A549 (cell line): ENCODE measurements around the gene ZNF398. TPM values are rescaled to one million over a fixed set of nuclear protein-coding genes. Genes with fewer than 3 reads are reported as not detected.

Experiments
- ATAC-seq, 2 experiments: fragments of 200-7000 bp in 1 of 2; fragments of >200 bp in 1 of 2; cut with Nextera tagmentation in 1 of 2; cut with Tn5 transposase in 1 of 2; 3 replicates each; pipeline versions ENCODE4 v1.8.0 to v1.9.1; 2018 to 2020; ENCODE audit warnings: mild to moderate bottlenecking in 1 of 2, moderate library complexity in 1 of 2
- CTCF ChIA-PET: fragments of 300-600 bp; sonication (Branson Sonifier 250); formaldehyde crosslinking; extraction: SDS; loops from one replicate; lab custom pipeline; 2021; ENCODE audit warnings: antibody characterized with exemption, inconsistent platforms; lab: Yijun Ruan, JAX
- POLR2A ChIA-PET: fragments of 350-600 bp; formaldehyde crosslinking; extraction: SDS; loops from one replicate; lab custom pipeline; 2021; ENCODE audit warnings: antibody characterized with exemption, inconsistent platforms; lab: Yijun Ruan, JAX
- DNase-seq, 2 experiments: peaks; one replicate each; pipeline versions ENCODE4 v3.0.0 to v3.0.0-alpha.2; 2011 to 2016; ENCODE audit warnings: low read depth in 1 of 2, low spot score in 1 of 2
- FAIRE-seq: peaks from 2 replicates; lab custom pipeline; 2011; peaks lifted over from hg19 to GRCh38; lab: Jason Lieb, UNC
- H3K27ac ChIP-seq, 2 experiments: fragments of >200 bp; sonication (Bioruptor Twin); formaldehyde crosslinking; 3 replicates each; pipeline ENCODE4 v1.5.1; 2016 to 2017
- H3K4me1 ChIP-seq: fragments of >200 bp; sonication (Bioruptor Twin); formaldehyde crosslinking; 3 replicates; pipeline ENCODE4 v1.6.1; 2016
- H3K4me2 ChIP-seq: fragments of >200 bp; sonication (Bioruptor Twin); formaldehyde crosslinking; 3 replicates; pipeline ENCODE4 v1.6.1; 2016
- H3K4me3 ChIP-seq: fragments of >200 bp; sonication (Bioruptor Twin); formaldehyde crosslinking; 3 replicates; pipeline ENCODE4 v1.5.1; 2016
- H3K9me3 ChIP-seq: fragments of >200 bp; sonication (Bioruptor Twin); formaldehyde crosslinking; 3 replicates; pipeline ENCODE4 v1.6.1; 2016
- BCL3 ChIP-seq: fragments of >200 bp; sonication (Bioruptor Twin); formaldehyde crosslinking; IDR thresholded peaks from 3 replicates; pipeline ENCODE4 v1.6.1; 2016
- BHLHE40 ChIP-seq: IDR thresholded peaks from 2 replicates; pipeline ENCODE4 v1.6.1; 2012; ENCODE audit warnings: low read depth, low read length, inconsistent platforms
- CBX2 ChIP-seq: fragments of 200-600 bp; sonication (generic); IDR thresholded peaks from 2 replicates; pipeline ENCODE4 v1.6.1; 2016; ENCODE audit warnings: low read depth, mild to moderate bottlenecking, borderline replicate concordance
- CHD4 ChIP-seq: fragments of 200-600 bp; sonication (generic); IDR thresholded peaks from 2 replicates; pipeline ENCODE4 v1.6.1; 2016; ENCODE audit warnings: antibody characterized with exemption, mild to moderate bottlenecking, borderline replicate concordance
- EHMT2 ChIP-seq: fragments of 200-600 bp; sonication (generic); IDR thresholded peaks from 2 replicates; pipeline ENCODE4 v1.6.1; 2016; ENCODE audit warnings: antibody characterized with exemption, low read depth, mild to moderate bottlenecking, moderate library complexity
- ESRRA ChIP-seq: fragments of 150-350 bp; IDR thresholded peaks from 2 replicates; pipeline ENCODE4 v1.6.1; 2014; ENCODE audit warnings: mild to moderate bottlenecking, low read length, borderline replicate concordance
- GATA3 ChIP-seq: IDR thresholded peaks from 2 replicates; pipeline ENCODE4 v1.6.1; 2012; ENCODE audit warnings: borderline replicate concordance
- HES2 ChIP-seq: fragments of >200 bp; sonication (Bioruptor Twin); formaldehyde crosslinking; IDR thresholded peaks from 2 replicates; pipeline ENCODE4 v1.6.1; 2016
- MAFK ChIP-seq: fragments of 450-650 bp; IDR thresholded peaks from 2 replicates; pipeline ENCODE4 v1.6.1; 2014; ENCODE audit not compliant: partially characterized antibody
- MAZ ChIP-seq: fragments of 150-350 bp; IDR thresholded peaks from 2 replicates; pipeline ENCODE4 v1.6.1; 2014; ENCODE audit warnings: antibody characterized with exemption, low read depth, low read length, borderline replicate concordance
- MYC ChIP-seq: IDR thresholded peaks from 2 replicates; pipeline ENCODE4 v1.6.1; 2012; ENCODE audit warnings: mild to moderate bottlenecking, inconsistent platforms, low read length, improper control_type of control experiment, borderline replicate concordance
- POLR2AphosphoS2 ChIP-seq: conservative IDR thresholded peaks from 2 replicates; pipeline ENCODE4 v1.6.1; 2012; ENCODE audit warnings: low read length, improper control_type of control experiment, inconsistent platforms
- REST ChIP-seq: fragments of 200-600 bp; sonication (generic); IDR thresholded peaks from 2 replicates; pipeline ENCODE4 v1.6.1; 2016; ENCODE audit warnings: antibody characterized with exemption, mild to moderate bottlenecking, moderate library complexity
- RNF2 ChIP-seq: fragments of 200-600 bp; sonication (generic); IDR thresholded peaks from 2 replicates; pipeline ENCODE4 v1.6.1; 2016; ENCODE audit warnings: low read depth, mild to moderate bottlenecking, antibody characterized with exemption, moderate library complexity, borderline replicate concordance
- ZSCAN20 ChIP-seq: fragments of 250-450 bp; sonication (Bioruptor Pico); IDR thresholded peaks from 2 replicates; pipeline ENCODE4 v1.8.0; 2022; ENCODE audit warnings: mild to moderate bottlenecking, moderate library complexity
- WGBS: methylation state at CpG from one replicate; pipeline ENCODE4 v1.1.6; 2017; ENCODE audit errors: missing lambda C conversion rate; 5-methylcytosine and 5-hydroxymethylcytosine counted together
- polyA plus RNA-seq, 4 experiments: library from polyadenylated mRNA; depleted of rRNA in 3 of 4; stranded (reverse); fragments of >200 nt; fragmentation: RNase III in 1 of 4; extraction: RNeasy Plus Mini Kit Qiagen cat#74134 plus additional on column Dnase treatment in 1 of 4; gene quantifications; 2 replicates in 3 of 4; 3 replicates in 1 of 4; pipeline ENCODE4 v1.2.3, GENCODE V29; 2011 to 2017
- TF ChIP-seq, protein P1 (sequence below): fragments of >200 bp; sonication (Bioruptor Twin); formaldehyde crosslinking; IDR thresholded peaks from 3 replicates; pipeline ENCODE4 v1.5.1; 2016
- TF ChIP-seq, protein P2 (sequence below): fragments of 150-350 bp; IDR thresholded peaks from 2 replicates; pipeline ENCODE4 v1.6.1; 2014; ENCODE audit warnings: low read depth, mild to moderate bottlenecking, low read length

ZNF398 gene
- polyA plus RNA-seq, 2 of the 4 experiments (the other 2 are of a cell fraction), result 6.6 to 8.1 TPM

DNA sequence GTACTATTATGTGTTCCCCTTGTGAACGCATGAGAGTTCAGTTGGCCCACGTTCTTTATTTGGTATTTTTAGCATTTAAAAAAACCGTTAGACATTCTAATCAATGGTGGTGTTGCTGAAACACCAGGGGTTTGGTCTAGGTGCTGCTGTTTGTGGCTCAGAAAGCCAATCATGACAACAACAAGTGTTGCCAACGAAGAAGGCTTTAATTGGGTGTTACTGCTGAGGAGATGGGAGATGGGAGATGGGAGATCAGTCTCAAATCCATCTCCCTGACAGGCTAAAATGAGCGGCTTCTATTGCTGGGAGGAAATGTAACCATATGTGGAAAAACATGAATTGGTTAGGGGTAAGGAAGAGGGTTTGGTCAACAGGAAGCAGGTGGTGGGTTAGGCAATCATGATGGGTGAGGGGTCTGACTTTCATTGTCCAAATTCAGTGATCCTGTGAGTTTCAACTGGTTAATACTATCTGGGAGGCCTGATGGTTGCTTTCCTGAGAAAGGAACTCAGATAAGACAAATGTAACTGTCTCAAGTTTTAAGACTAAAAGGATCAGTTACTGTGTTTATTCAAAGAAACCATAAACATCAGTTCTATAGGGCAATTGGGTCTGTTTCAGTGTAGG, 16.6 kb upstream of the ZNF398 start:
- DNase-seq, result no peak
- peaks cover 8% of the 10 kb centered on the region for H3K4me1 ChIP-seq
- no peak for ATAC-seq
- FAIRE-seq, result no peak
- CTCF ChIA-PET, result interaction anchor here (2.3 kb wide), 1 partner anchor 16 kb away, joined by 17 read pairs; the partner anchor contains the start of gene ZNF398
- POLR2A ChIA-PET, result no interaction called here
- no peak overlapping the region for H3K27ac ChIP-seq
- no peak for TF ChIP-seq CHD4
- no peak for TF ChIP-seq MAFK
- TF ChIP-seq, protein P1, sequence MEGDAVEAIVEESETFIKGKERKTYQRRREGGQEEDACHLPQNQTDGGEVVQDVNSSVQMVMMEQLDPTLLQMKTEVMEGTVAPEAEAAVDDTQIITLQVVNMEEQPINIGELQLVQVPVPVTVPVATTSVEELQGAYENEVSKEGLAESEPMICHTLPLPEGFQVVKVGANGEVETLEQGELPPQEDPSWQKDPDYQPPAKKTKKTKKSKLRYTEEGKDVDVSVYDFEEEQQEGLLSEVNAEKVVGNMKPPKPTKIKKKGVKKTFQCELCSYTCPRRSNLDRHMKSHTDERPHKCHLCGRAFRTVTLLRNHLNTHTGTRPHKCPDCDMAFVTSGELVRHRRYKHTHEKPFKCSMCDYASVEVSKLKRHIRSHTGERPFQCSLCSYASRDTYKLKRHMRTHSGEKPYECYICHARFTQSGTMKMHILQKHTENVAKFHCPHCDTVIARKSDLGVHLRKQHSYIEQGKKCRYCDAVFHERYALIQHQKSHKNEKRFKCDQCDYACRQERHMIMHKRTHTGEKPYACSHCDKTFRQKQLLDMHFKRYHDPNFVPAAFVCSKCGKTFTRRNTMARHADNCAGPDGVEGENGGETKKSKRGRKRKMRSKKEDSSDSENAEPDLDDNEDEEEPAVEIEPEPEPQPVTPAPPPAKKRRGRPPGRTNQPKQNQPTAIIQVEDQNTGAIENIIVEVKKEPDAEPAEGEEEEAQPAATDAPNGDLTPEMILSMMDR, result no peak
- no peak for TF ChIP-seq REST
- TF ChIP-seq BCL3, result no peak
- TF ChIP-seq BHLHE40, result no peak
- TF ChIP-seq ZSCAN20 (CRISPR knock-in tag), result no peak
- no peak for TF ChIP-seq HES2
- no peak for TF ChIP-seq EHMT2
- TF ChIP-seq ESRRA, result no peak
- TF ChIP-seq RNF2, result no peak
- TF ChIP-seq POLR2AphosphoS2, result no peak
- TF ChIP-seq CBX2, result no peak
- no peak for TF ChIP-seq MYC
- no peak for TF ChIP-seq GATA3
- TF ChIP-seq, protein P2, sequence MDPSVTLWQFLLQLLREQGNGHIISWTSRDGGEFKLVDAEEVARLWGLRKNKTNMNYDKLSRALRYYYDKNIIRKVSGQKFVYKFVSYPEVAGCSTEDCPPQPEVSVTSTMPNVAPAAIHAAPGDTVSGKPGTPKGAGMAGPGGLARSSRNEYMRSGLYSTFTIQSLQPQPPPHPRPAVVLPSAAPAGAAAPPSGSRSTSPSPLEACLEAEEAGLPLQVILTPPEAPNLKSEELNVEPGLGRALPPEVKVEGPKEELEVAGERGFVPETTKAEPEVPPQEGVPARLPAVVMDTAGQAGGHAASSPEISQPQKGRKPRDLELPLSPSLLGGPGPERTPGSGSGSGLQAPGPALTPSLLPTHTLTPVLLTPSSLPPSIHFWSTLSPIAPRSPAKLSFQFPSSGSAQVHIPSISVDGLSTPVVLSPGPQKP, result no peak
- TF ChIP-seq MAZ, result no peak
- peaks cover 5% of the 10 kb centered on the region; the same call in 1 of the 3 replicates for H3K9me3 ChIP-seq
- H3K4me2 ChIP-seq, result no peak overlapping the region
- 88% methylated on average over 5 of the region's 5 CpGs for WGBS
- no peak overlapping the region for H3K4me3 ChIP-seq
